Testis (tissue), 2 donors: ENCODE results near the gene KCNT2.

Source experiments
- CTCF ChIP-seq, 3 experiments: fragments of 450-650 bp in 2 of 3; fragments of 200-600 bp in 1 of 3; sonication (generic) in 1 of 3; IDR thresholded peaks; one replicate each; pipeline ENCODE4 v1.5.1; 2016 to 2019; ENCODE audit warnings: antibody characterized with exemption in 3 of 3, mild to moderate bottlenecking in 2 of 3, moderate library complexity in 1 of 3
- POLR2A ChIP-seq: fragments of 450-650 bp; IDR thresholded peaks from one replicate; pipeline ENCODE4 v1.6.1; 2017; ENCODE audit warnings: antibody characterized with exemption, mild to moderate bottlenecking, moderate library complexity

- TF ChIP-seq POLR2A = no peak
- TF ChIP-seq CTCF (IDR thresholded peaks at IDR 0.05) = no peak
Measured at GRCh38 chr1:196193896-196194559, 414.2 kb downstream of the KCNT2 start.
